ENCODE results near the gene ALX3.

DNA sequence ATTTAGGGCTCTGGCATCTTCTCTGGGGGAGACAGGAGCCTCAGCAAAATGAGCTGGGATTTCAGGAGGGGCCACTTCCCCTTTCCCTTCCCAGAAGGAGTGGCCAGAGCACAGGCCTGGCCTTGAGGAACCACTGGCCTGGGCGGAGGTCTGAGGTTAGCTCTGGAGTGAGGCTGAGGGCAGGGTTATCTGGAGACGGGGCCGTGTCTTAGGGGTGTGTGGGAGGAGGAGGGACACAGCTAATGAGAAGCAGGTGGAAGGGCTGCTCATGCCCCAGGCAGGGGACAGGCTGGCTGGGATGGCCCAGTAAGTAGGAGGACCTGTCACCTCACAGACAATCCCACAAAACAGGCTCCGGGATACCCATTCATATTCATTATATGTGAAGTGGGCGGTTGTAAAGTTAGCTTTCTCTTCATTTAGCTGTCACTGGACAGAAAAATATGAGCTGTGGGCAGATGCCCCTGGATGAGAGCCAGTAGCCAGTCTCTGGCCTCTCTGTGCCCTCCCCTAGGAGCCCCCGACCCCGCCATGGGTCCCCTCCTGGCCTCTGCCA is 12.4 kb downstream of the ALX3 start:
- TF ChIP-seq, protein P1, sequence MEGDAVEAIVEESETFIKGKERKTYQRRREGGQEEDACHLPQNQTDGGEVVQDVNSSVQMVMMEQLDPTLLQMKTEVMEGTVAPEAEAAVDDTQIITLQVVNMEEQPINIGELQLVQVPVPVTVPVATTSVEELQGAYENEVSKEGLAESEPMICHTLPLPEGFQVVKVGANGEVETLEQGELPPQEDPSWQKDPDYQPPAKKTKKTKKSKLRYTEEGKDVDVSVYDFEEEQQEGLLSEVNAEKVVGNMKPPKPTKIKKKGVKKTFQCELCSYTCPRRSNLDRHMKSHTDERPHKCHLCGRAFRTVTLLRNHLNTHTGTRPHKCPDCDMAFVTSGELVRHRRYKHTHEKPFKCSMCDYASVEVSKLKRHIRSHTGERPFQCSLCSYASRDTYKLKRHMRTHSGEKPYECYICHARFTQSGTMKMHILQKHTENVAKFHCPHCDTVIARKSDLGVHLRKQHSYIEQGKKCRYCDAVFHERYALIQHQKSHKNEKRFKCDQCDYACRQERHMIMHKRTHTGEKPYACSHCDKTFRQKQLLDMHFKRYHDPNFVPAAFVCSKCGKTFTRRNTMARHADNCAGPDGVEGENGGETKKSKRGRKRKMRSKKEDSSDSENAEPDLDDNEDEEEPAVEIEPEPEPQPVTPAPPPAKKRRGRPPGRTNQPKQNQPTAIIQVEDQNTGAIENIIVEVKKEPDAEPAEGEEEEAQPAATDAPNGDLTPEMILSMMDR (IDR thresholded peaks at IDR 0.05) = no peak
- TF ChIP-seq POLR2A (IDR thresholded peaks at IDR 0.05) = no peak

All from right lobe of liver (tissue), 4 donors.